ENCODE measurements around the gene NFATC4. TPM values are rescaled to one million over a fixed set of nuclear protein-coding genes. Genes with fewer than 3 reads are reported as not detected.
A peak's percentile ranks its signal among the peaks of the same experiment; 100 is the strongest.

The NFATC4 gene
- total RNA-seq (2021; ENCODE audit: unreplicated experiment) (7.6 TPM), Bru-seq, nascent RNA (percentile 30 among the genes with signal in this experiment), BruChase-seq, experiment 1, labeled RNA remaining after a 6-hour chase (percentile 36 among the genes with signal in this experiment), BruChase-seq, experiment 2, labeled RNA remaining after a 2-hour chase (percentile 37 among the genes with signal in this experiment)
- 6.2 and 6.4 TPM in 2 replicates for polyA plus RNA-seq (2012)
- long read RNA-seq, partial matches to known transcripts, result 1 of 5 reads
- long read RNA-seq, other reads (novel, unspliced or antisense), result 3 of 5 reads

DNA sequence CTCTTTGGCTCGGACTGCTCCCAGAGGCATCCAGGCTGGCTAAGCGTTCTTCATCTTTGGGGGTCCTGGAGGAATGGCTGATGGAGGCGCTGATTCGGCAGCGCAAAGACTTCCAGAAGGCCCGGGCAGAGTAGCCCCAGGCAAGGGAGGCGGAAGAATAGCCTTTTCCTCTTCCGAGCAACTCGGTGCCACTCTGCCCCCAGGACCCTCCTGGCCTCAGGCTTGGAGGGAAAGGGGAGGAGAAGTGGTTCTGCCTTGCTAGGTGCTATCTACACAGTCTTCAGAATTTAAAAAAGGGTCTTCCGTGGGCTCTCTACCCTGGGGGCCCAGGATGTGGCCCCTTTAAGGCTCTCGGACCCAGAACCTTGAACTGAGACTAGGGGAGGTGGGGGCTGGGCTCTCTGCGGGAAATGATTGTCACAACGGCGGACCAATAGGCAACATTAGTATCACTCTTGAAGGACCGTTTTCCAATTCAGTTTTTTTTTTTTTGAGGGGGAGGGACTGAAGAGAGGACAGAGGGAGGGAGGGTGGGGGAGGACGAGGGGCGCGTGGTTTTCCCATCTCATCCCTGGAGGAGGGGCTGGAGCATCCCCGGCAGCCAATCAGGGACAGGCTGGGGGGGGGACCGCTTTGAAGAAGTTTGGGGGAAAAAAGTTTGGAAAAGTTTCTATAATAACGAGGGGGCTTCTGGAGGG lies at the start of gene NFATC4:
NFATC4 (plus strand) TSS at position 671 of the 698 bp plus-strand sequence. CDS start 157 bp downstream, outside the sequence.
- ATAC-seq (peak; percentile 45), DNase-seq (ENCODE audit: low read depth, low spot score) (peak; percentile 81)
- H3K9ac ChIP-seq (ENCODE audit: low read length), result peak within 1 kb of the TSS; percentile 69

More for the DNA sequence above, at the start of gene NFATC4:
- intact Hi-C loops (cut with micrococcal nuclease), result loop anchor here (1.0 kb wide), 2 partner anchors 25 to 34 kb away; no protein-coding TSS in a partner anchor
- Histone ChIP-seq H3K9me2 (ENCODE audit: insufficient read depth) (no peaks in the 10 kb centered on the region), H3K27ac (ENCODE audit: low read depth, low read length) (peak within 1 kb of the TSS; percentile 89), H3K79me2 (ENCODE audit: insufficient read depth, low read length) (no peaks in the 10 kb centered on the region), H4K20me1 (ENCODE audit: insufficient read depth) (no peaks in the 10 kb centered on the region), H2AFZ (ENCODE audit: low read depth, low read length, poor library complexity, severe bottlenecking) (peak within 1 kb of the TSS; percentile 87), H3K27me3 (ENCODE audit: insufficient read depth, low read length) (no peaks in the 10 kb centered on the region), H3K36me3 (ENCODE audit: control insufficient read depth in 1 of 2, insufficient read depth in 2 of 2, low read length in 2 of 2) (no peaks in the 10 kb centered on the region), H3K9me3 (ENCODE audit: control insufficient read depth in 1 of 2, insufficient read depth in 1 of 2, low read depth in 1 of 2, low read length in 2 of 2) (no peaks in the 10 kb centered on the region), H3K4me3 (replicated peaks in 1 of 2; ENCODE audit: low read depth in 1 of 2, low read length in 2 of 2) (peak within 1 kb of the TSS; percentile 55 to 64), H3K4me2 (ENCODE audit: low read length) (peak within 1 kb of the TSS; percentile 97), H3K4me1 (ENCODE audit: control insufficient read depth in 1 of 2, insufficient read depth in 2 of 2, low read length in 2 of 2) (peaks cover 15 to 33% of the 10 kb centered on the region in 2 experiments)
- CTCF ChIA-PET, result no interaction called here
- TSS peak; percentile 87 for BruUV-seq (replicated peaks)
- TF ChIP-seq, protein P1, sequence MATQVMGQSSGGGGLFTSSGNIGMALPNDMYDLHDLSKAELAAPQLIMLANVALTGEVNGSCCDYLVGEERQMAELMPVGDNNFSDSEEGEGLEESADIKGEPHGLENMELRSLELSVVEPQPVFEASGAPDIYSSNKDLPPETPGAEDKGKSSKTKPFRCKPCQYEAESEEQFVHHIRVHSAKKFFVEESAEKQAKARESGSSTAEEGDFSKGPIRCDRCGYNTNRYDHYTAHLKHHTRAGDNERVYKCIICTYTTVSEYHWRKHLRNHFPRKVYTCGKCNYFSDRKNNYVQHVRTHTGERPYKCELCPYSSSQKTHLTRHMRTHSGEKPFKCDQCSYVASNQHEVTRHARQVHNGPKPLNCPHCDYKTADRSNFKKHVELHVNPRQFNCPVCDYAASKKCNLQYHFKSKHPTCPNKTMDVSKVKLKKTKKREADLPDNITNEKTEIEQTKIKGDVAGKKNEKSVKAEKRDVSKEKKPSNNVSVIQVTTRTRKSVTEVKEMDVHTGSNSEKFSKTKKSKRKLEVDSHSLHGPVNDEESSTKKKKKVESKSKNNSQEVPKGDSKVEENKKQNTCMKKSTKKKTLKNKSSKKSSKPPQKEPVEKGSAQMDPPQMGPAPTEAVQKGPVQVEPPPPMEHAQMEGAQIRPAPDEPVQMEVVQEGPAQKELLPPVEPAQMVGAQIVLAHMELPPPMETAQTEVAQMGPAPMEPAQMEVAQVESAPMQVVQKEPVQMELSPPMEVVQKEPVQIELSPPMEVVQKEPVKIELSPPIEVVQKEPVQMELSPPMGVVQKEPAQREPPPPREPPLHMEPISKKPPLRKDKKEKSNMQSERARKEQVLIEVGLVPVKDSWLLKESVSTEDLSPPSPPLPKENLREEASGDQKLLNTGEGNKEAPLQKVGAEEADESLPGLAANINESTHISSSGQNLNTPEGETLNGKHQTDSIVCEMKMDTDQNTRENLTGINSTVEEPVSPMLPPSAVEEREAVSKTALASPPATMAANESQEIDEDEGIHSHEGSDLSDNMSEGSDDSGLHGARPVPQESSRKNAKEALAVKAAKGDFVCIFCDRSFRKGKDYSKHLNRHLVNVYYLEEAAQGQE (IDR thresholded peaks at IDR 0.05; ENCODE audit: low read depth), result no peak
- TF ChIP-seq RAD21 (IDR thresholded peaks at IDR 0.05; ENCODE audit: low read depth), result no peak
- TF ChIP-seq CTCF (IDR thresholded peaks at IDR 0.05 in 2 of 3, conservative IDR thresholded peaks at IDR 0.05 in 1 of 3; ENCODE audit: borderline replicate concordance in 1 of 3, insufficient read depth in 1 of 3, low read depth in 2 of 3, low read length in 2 of 3), result no peak
- TF ChIP-seq EGR1 (IDR thresholded peaks at IDR 0.05; ENCODE audit: low read depth), result no peak
- no peak for TF ChIP-seq YY1 (IDR thresholded peaks at IDR 0.05; ENCODE audit: extremely low read depth, insufficient replicate concordance, low read depth, low read length)
- no peak for TF ChIP-seq MAX (IDR thresholded peaks at IDR 0.05)
- TF ChIP-seq ZNF274 (IDR thresholded peaks at IDR 0.05; ENCODE audit: low read depth, low read length), result no peak
- no peak for TF ChIP-seq FOSL1 (IDR thresholded peaks at IDR 0.05; ENCODE audit: low read depth)
- TF ChIP-seq ATF3 (IDR thresholded peaks at IDR 0.05), result no peak
- no peak for TF ChIP-seq SP1 (IDR thresholded peaks at IDR 0.05; ENCODE audit: low read depth)
- TF ChIP-seq JUND (IDR thresholded peaks at IDR 0.05), result no peak
- TF ChIP-seq ELF1 (IDR thresholded peaks at IDR 0.05; ENCODE audit: borderline replicate concordance, low read depth), result no peak
- TF ChIP-seq TCF7L2 (IDR thresholded peaks at IDR 0.05; ENCODE audit: borderline replicate concordance, extremely low read depth, insufficient read depth, insufficient read length), result no peak
- no peak for TF ChIP-seq SRF (IDR thresholded peaks at IDR 0.05; ENCODE audit: low read depth)
- no peak for TF ChIP-seq CEBPB (IDR thresholded peaks at IDR 0.05; ENCODE audit: low read depth)
- RAD21 ChIA-PET (ENCODE audit: low non-redundant PET in 1 of 2, low total read pairs in 2 of 2, uncharacterized antibody in 2 of 2, unreplicated experiment in 2 of 2), result no interaction called here
- POLR2A ChIA-PET, result no interaction called here
